A549 (cell line): Measurements from ENCODE around the gene IP6K1. TPM values are rescaled to one million over a fixed set of nuclear protein-coding genes. Genes with fewer than 3 reads are reported as not detected.

Source experiments
- ATAC-seq, 2 experiments: fragments of 200-7000 bp in 1 of 2; fragments of >200 bp in 1 of 2; cut with Nextera tagmentation in 1 of 2; cut with Tn5 transposase in 1 of 2; 3 replicates each; pipeline versions ENCODE4 v1.8.0 to v1.9.1; 2018 to 2020; ENCODE audit warnings: mild to moderate bottlenecking in 1 of 2, moderate library complexity in 1 of 2
- CTCF ChIA-PET: fragments of 300-600 bp; sonication (Branson Sonifier 250); formaldehyde crosslinking; extraction: SDS; loops from one replicate; lab custom pipeline; 2021; ENCODE audit warnings: antibody characterized with exemption, inconsistent platforms; lab: Yijun Ruan, JAX
- POLR2A ChIA-PET: fragments of 350-600 bp; formaldehyde crosslinking; extraction: SDS; loops from one replicate; lab custom pipeline; 2021; ENCODE audit warnings: antibody characterized with exemption, inconsistent platforms; lab: Yijun Ruan, JAX
- DNase-seq, 2 experiments: peaks; one replicate each; pipeline versions ENCODE4 v3.0.0 to v3.0.0-alpha.2; 2011 to 2016; ENCODE audit warnings: low read depth in 1 of 2, low spot score in 1 of 2
- FAIRE-seq: peaks from 2 replicates; lab custom pipeline; 2011; peaks lifted over from hg19 to GRCh38; lab: Jason Lieb, UNC
- H3K27ac ChIP-seq, 2 experiments: fragments of >200 bp; sonication (Bioruptor Twin); formaldehyde crosslinking; 3 replicates each; pipeline ENCODE4 v1.5.1; 2016 to 2017
- H3K4me1 ChIP-seq: fragments of >200 bp; sonication (Bioruptor Twin); formaldehyde crosslinking; 3 replicates; pipeline ENCODE4 v1.6.1; 2016
- H3K4me2 ChIP-seq: fragments of >200 bp; sonication (Bioruptor Twin); formaldehyde crosslinking; 3 replicates; pipeline ENCODE4 v1.6.1; 2016
- H3K4me3 ChIP-seq: fragments of >200 bp; sonication (Bioruptor Twin); formaldehyde crosslinking; 3 replicates; pipeline ENCODE4 v1.5.1; 2016
- H3K9me3 ChIP-seq: fragments of >200 bp; sonication (Bioruptor Twin); formaldehyde crosslinking; 3 replicates; pipeline ENCODE4 v1.6.1; 2016
- CEBPB ChIP-seq, 2 experiments: fragments of >200 bp in 1 of 2; sonication (Bioruptor Twin) in 1 of 2; formaldehyde crosslinking in 1 of 2; IDR thresholded peaks; 2 replicates each; pipeline ENCODE4 v1.6.1; 2012 to 2016
- CHD4 ChIP-seq: fragments of 200-600 bp; sonication (generic); IDR thresholded peaks from 2 replicates; pipeline ENCODE4 v1.6.1; 2016; ENCODE audit warnings: antibody characterized with exemption, mild to moderate bottlenecking, borderline replicate concordance
- EHMT2 ChIP-seq: fragments of 200-600 bp; sonication (generic); IDR thresholded peaks from 2 replicates; pipeline ENCODE4 v1.6.1; 2016; ENCODE audit warnings: antibody characterized with exemption, low read depth, mild to moderate bottlenecking, moderate library complexity
- FOSL2 ChIP-seq, 2 experiments: fragments of 450-650 bp in 1 of 2; fragments of >200 bp in 1 of 2; sonication (Bioruptor Twin) in 1 of 2; formaldehyde crosslinking; IDR thresholded peaks; 2 replicates each; pipeline versions ENCODE4 v1.5.0 to v1.6.1; 2016 to 2020; ENCODE audit warnings: mild to moderate bottlenecking in 1 of 2, moderate library complexity in 1 of 2
- HOXB13 ChIP-seq: fragments of 250-450 bp; sonication (Bioruptor Pico); IDR thresholded peaks from 2 replicates; pipeline ENCODE4 v1.5.0; 2020; ENCODE audit warnings: low read depth, mild to moderate bottlenecking, moderate library complexity
- KDM1A ChIP-seq: fragments of 200-600 bp; sonication (generic); IDR thresholded peaks from 2 replicates; pipeline ENCODE4 v1.6.1; 2016; ENCODE audit warnings: low read depth, mild to moderate bottlenecking
- MAZ ChIP-seq: fragments of 150-350 bp; IDR thresholded peaks from 2 replicates; pipeline ENCODE4 v1.6.1; 2014; ENCODE audit warnings: antibody characterized with exemption, low read depth, low read length, borderline replicate concordance
- NFE2L2 ChIP-seq: fragments of 150-350 bp; conservative IDR thresholded peaks from 2 replicates; pipeline ENCODE4 v1.6.1; 2014; ENCODE audit warnings: low read length
- NR3C1 ChIP-seq: fragments of >200 bp; sonication (Bioruptor Twin); formaldehyde crosslinking; IDR thresholded peaks from 3 replicates; pipeline ENCODE4 v1.6.1; 2017
- RARB ChIP-seq: fragments of 250-450 bp; sonication (Bioruptor Pico); IDR thresholded peaks from 2 replicates; pipeline ENCODE4 v1.8.0; 2021; ENCODE audit warnings: mild to moderate bottlenecking, moderate library complexity
- RNF2 ChIP-seq: fragments of 200-600 bp; sonication (generic); IDR thresholded peaks from 2 replicates; pipeline ENCODE4 v1.6.1; 2016; ENCODE audit warnings: low read depth, mild to moderate bottlenecking, antibody characterized with exemption, moderate library complexity, borderline replicate concordance
- ZC3H11A ChIP-seq: fragments of 450-650 bp; IDR thresholded peaks from 2 replicates; pipeline ENCODE4 v1.6.1; 2014; ENCODE audit warnings: antibody characterized with exemption, mild to moderate bottlenecking
- ZSCAN20 ChIP-seq: fragments of 250-450 bp; sonication (Bioruptor Pico); IDR thresholded peaks from 2 replicates; pipeline ENCODE4 v1.8.0; 2022; ENCODE audit warnings: mild to moderate bottlenecking, moderate library complexity
- WGBS: methylation state at CpG from one replicate; pipeline ENCODE4 v1.1.6; 2017; ENCODE audit errors: missing lambda C conversion rate; 5-methylcytosine and 5-hydroxymethylcytosine counted together
- polyA plus RNA-seq, 4 experiments: library from polyadenylated mRNA; depleted of rRNA in 3 of 4; stranded (reverse); fragments of >200 nt; fragmentation: RNase III in 1 of 4; extraction: RNeasy Plus Mini Kit Qiagen cat#74134 plus additional on column Dnase treatment in 1 of 4; gene quantifications; 2 replicates in 3 of 4; 3 replicates in 1 of 4; pipeline ENCODE4 v1.2.3, GENCODE V29; 2011 to 2017
- TF ChIP-seq, protein P1 (sequence below): fragments of >200 bp; sonication (Bioruptor Twin); formaldehyde crosslinking; IDR thresholded peaks from 2 replicates; pipeline ENCODE4 v1.6.1; 2016
- TF ChIP-seq, protein P2 (sequence below): fragments of >200 bp; sonication (Bioruptor Twin); formaldehyde crosslinking; IDR thresholded peaks from 3 replicates; pipeline ENCODE4 v1.6.1; 2016

Gene IP6K1
- polyA plus RNA-seq, 2 of the 4 experiments (the other 2 are of a cell fraction): 16.2 to 22.2 TPM

DNA sequence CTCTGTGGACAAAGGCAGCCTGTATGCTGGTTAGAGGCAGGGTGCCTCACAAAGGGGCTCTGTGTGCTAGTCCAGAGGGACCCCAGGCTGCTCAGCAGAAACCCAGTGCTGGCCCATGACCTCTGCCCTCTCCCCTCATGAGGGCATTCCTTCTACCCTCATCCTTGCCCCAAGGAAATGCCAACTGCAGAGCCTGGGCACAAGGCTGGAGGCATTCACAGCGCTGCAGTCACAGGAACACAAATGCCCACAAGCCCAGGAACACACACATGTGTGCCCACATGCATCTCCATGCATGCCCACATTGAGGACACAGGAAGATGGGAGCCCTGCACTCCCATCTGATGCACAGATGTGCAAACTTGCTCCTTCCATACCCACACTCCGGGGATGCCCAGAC lies 20.5 kb upstream of the IP6K1 start:
- TF ChIP-seq CHD4: no peak
- TF ChIP-seq NR3C1: no peak
- no peak for TF ChIP-seq EHMT2
- no peak for TF ChIP-seq RNF2
- TF ChIP-seq NFE2L2: no peak
- TF ChIP-seq, protein P1, sequence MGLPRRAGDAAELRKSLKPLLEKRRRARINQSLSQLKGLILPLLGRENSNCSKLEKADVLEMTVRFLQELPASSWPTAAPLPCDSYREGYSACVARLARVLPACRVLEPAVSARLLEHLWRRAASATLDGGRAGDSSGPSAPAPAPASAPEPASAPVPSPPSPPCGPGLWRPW: no peak
- no peak for FAIRE-seq
- Histone ChIP-seq H3K9me3 (no peaks in the 10 kb centered on the region), H3K27ac (no peak overlapping the region), H3K4me3 (no peak overlapping the region), H3K4me2 (no peak overlapping the region), H3K4me1 (no peaks in the 10 kb centered on the region)
- WGBS: 70% methylated on average over 2 of the region's 2 CpGs
- no peak for ATAC-seq
- POLR2A ChIA-PET: no interaction called here
- CTCF ChIA-PET: interaction anchor here (1.0 to 8.6 kb wide), 3 partner anchors 23 to 39 kb away, joined by 3 to 119 read pairs (median 4); no protein-coding TSS in a partner anchor
- no peak for DNase-seq

DNA sequence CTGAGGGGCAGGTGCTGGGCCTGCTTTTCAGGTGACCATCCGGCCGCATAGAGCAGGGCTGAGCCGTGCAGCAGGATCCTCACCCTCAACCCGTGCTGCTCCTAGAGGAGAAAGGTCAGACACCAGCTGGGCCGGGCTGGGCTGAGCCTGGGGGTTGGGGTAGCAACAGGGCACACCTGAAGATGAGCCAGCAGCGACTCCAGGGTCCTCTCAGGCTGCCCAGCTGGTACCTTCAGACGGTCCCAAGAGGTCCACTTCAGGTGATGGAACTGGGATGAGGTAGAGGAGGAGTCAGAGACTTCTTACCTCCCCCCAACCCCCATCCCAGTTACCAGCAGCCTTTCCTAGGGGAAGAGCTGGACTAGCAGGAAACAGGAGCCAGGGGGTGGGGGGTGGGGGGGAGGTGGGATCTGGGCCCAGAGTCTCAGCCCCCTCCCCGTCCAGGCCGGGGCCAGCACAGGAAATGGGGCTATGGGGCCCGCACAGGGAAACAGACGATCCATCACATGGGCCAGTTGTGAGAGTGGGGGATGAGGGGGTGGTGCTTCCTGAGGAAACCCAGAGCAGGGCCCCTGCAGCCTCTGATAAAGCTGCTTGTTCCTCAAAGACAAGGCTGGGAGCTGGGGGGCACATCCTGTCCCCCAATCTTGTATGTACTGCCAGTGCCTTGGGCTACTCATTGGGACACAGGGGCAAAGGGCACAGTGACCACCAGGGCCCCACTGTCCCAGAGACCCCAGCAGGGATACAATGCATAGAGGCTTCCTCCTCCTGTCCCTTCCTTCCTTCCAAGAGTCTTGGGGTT lies 19.8 kb upstream of the IP6K1 start:
- H3K4me3 ChIP-seq: no peak overlapping the region
- no peak for FAIRE-seq
- ChIA-PET POLR2A (no interaction called here), CTCF (interaction anchor here (0.6 to 8.6 kb wide), 7 partner anchors 12 to 103 kb away, joined by 3 to 119 read pairs (median 4); no protein-coding TSS in a partner anchor)
- ATAC-seq: no peak
- no peak for DNase-seq
- 76% methylated on average over 3 of the region's 11 CpGs for WGBS
- H3K9me3 ChIP-seq: no peaks in the 10 kb centered on the region
- no peak overlapping the region for H3K4me2 ChIP-seq
- TF ChIP-seq MAZ (no peak), HOXB13 (CRISPR knock-in tag) (no peak), RARB (CRISPR knock-in tag) (no peak), ZC3H11A (no peak), FOSL2 (IDR thresholded peaks at IDR 0.05) (no peak), FOSL2 (CRISPR knock-in tag; IDR thresholded peaks at IDR 0.05) (no peak), KDM1A (no peak), NFE2L2 (no peak), CEBPB (IDR thresholded peaks at IDR 0.05) (no peak)
- TF ChIP-seq, protein P2, sequence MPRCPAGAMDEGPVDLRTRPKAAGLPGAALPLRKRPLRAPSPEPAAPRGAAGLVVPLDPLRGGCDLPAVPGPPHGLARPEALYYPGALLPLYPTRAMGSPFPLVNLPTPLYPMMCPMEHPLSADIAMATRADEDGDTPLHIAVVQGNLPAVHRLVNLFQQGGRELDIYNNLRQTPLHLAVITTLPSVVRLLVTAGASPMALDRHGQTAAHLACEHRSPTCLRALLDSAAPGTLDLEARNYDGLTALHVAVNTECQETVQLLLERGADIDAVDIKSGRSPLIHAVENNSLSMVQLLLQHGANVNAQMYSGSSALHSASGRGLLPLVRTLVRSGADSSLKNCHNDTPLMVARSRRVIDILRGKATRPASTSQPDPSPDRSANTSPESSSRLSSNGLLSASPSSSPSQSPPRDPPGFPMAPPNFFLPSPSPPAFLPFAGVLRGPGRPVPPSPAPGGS: no peak
- H3K4me1 ChIP-seq: no peaks in the 10 kb centered on the region
- no peak overlapping the region for H3K27ac ChIP-seq

DNA sequence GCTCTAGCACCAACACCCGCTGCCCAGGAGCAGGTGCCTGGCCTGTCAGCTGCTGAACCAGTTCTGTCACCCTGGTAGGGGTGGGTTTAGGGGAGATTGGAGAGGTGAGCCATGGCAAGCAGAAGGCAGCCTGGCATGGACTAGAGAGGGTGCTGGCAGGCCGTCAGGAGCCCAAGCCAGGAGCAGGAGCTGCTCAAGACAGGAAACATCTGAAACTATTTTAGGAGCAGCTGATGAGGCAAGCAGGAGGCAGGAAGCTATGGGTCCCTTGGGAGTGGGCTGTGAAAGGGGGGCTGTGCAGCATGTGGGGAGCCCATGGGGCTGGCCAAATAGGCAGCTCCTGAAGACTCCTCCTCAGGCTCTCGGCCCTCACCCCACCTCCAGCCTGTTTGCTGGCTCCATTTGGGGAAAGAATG lies 19.0 kb upstream of the IP6K1 start:
- WGBS: 87% methylated on average over 3 of the region's 3 CpGs
- ATAC-seq (no peak), FAIRE-seq (no peak), DNase-seq (no peak)
- no peak overlapping the region for H3K4me3 ChIP-seq
- no peak overlapping the region for H3K27ac ChIP-seq
- TF ChIP-seq NFE2L2: no peak
- no peak for TF ChIP-seq ZSCAN20
- no peak for TF ChIP-seq CHD4
- no peaks in the 10 kb centered on the region for H3K9me3 ChIP-seq
- no peaks in the 10 kb centered on the region for H3K4me1 ChIP-seq
- H3K4me2 ChIP-seq: no peak overlapping the region
- CTCF ChIA-PET: interaction anchor here (1.1 to 8.6 kb wide), 4 partner anchors 12 to 102 kb away, joined by 3 to 119 read pairs (median 6); no protein-coding TSS in a partner anchor
- POLR2A ChIA-PET: no interaction called here
